ENCODE measurements around the gene STK32B.

GRCh38 chr4:5211282-5211839 lies 160.1 kb downstream of the STK32B start:
- TF ChIP-seq JUN (IDR thresholded peaks at IDR 0.05; ENCODE audit: borderline replicate concordance, insufficient read depth, insufficient read length, low read depth) (no peak), MAX (IDR thresholded peaks at IDR 0.05; ENCODE audit: insufficient read depth, insufficient read length) (no peak), POLR2A (IDR thresholded peaks at IDR 0.05; ENCODE audit: low read depth, low read length) (no peak), CTCF (IDR thresholded peaks at IDR 0.05; ENCODE audit: extremely low read depth in 1 of 2, insufficient read depth in 1 of 2, low read depth in 1 of 2, low read length in 2 of 2) (no peak), EZH2 (IDR thresholded peaks at IDR 0.05; ENCODE audit: borderline replicate concordance, low read depth, low read length, severe bottlenecking) (no peak), POLR2AphosphoS5 (IDR thresholded peaks at IDR 0.05; ENCODE audit: insufficient read depth, low read depth, low read length) (no peak), FOS (IDR thresholded peaks at IDR 0.05; ENCODE audit: borderline replicate concordance, insufficient read depth, low read length) (no peak)

All from endothelial cell of umbilical vein (primary cell).